GM12875 (cell line): ENCODE data around the gene POLR3C.

Experiments
- H3K4me3 ChIP-seq: one replicate; pipeline ENCODE4 v1.5.1; 2011; ENCODE audit warnings: low read depth, low read length, control low read depth
- TF ChIP-seq, protein P1 (sequence below): IDR thresholded peaks from 2 replicates; pipeline ENCODE4 v1.5.1; 2011; ENCODE audit warnings: low read depth, mild to moderate bottlenecking, control low read depth, inconsistent platforms, low read length, moderate library complexity, borderline replicate concordance; ENCODE audit not compliant: insufficient read depth

POLR3C gene

DNA sequence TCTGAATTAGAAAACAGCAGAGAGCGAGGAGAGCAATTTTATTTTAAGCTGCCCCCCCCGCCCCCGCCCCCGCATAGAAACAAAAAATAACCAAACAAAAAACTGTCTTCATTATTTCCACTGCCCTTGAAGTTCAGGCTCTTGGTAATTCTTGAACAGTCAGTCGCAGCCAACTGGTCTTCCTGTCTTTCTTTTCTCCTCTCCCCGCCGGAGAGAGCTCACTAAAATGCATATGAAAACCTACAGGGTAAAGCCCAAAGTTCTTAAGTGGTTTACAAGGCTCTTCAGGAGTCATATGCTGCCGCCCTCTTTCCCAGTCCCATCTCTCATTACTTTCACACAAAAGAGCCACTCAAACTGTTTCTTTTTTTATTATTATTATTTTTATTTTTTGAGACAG is 62.8 kb downstream of the POLR3C start:
- TF ChIP-seq, protein P1, sequence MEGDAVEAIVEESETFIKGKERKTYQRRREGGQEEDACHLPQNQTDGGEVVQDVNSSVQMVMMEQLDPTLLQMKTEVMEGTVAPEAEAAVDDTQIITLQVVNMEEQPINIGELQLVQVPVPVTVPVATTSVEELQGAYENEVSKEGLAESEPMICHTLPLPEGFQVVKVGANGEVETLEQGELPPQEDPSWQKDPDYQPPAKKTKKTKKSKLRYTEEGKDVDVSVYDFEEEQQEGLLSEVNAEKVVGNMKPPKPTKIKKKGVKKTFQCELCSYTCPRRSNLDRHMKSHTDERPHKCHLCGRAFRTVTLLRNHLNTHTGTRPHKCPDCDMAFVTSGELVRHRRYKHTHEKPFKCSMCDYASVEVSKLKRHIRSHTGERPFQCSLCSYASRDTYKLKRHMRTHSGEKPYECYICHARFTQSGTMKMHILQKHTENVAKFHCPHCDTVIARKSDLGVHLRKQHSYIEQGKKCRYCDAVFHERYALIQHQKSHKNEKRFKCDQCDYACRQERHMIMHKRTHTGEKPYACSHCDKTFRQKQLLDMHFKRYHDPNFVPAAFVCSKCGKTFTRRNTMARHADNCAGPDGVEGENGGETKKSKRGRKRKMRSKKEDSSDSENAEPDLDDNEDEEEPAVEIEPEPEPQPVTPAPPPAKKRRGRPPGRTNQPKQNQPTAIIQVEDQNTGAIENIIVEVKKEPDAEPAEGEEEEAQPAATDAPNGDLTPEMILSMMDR, result no peak
- H3K4me3 ChIP-seq, result no peak overlapping the region

- TF ChIP-seq, protein P1, result no peak
- no peak overlapping the region for H3K4me3 ChIP-seq
Observed at GRCh38 chr1:145887631-145888030, 63.6 kb downstream of the POLR3C start.

DNA sequence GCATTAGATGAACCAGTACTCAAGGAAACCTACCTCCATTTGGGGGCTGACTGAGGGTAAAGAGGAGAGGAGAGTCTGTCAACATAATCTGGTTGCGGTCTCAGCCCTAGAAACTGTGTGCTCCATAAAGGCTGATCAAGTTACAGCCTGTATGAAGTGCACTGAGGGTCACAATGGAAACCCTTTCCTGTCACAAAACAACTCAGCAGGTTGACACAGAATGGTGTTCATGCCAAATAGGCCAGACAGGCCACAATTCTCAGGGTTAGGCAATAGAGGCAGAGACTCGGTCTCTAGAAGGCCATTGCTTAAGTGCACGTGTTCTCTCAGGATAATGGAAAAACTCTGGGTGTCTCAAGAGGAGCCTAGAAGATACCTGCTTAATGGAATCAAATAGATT is 65.7 kb downstream of the POLR3C start:
- TF ChIP-seq, protein P1, result no peak
- H3K4me3 ChIP-seq, result no peak overlapping the region

DNA sequence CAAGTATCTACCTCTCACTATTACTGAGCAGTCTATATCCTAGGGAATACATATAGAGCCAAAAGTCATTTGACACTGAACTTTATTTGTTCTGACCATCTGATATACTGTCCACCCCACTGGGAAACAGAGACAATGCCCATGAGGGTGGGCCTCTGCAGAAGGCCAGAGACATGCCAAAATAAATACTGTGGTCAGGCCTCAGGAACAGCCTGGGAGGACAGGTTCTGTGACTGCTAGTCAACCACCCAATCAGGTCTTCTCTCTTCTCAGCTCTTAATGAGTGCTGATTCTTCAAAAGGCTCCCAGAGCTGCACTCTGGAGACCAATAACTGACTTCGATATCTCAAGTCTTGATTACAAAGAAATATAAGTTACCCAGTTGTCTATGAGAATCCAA is 67.1 kb downstream of the POLR3C start:
- TF ChIP-seq, protein P1, result no peak
- no peak overlapping the region for H3K4me3 ChIP-seq

GRCh38 chr1:145891587-145892485 is 67.8 kb downstream of the POLR3C start:
- TF ChIP-seq, protein P1, result peak; percentile 84
- H3K4me3 ChIP-seq, result no peak overlapping the region

- H3K4me3 ChIP-seq, result no peak overlapping the region
- TF ChIP-seq, protein P1, result no peak
Observed at GRCh38 chr1:145892486-145893087, 68.6 kb downstream of the POLR3C start.

- H3K4me3 ChIP-seq, result no peak overlapping the region
- TF ChIP-seq, protein P1, result no peak
Observed at GRCh38 chr1:145893306-145894055, 69.5 kb downstream of the POLR3C start.
